ENCODE measurements around the gene NIPAL3.

DNA sequence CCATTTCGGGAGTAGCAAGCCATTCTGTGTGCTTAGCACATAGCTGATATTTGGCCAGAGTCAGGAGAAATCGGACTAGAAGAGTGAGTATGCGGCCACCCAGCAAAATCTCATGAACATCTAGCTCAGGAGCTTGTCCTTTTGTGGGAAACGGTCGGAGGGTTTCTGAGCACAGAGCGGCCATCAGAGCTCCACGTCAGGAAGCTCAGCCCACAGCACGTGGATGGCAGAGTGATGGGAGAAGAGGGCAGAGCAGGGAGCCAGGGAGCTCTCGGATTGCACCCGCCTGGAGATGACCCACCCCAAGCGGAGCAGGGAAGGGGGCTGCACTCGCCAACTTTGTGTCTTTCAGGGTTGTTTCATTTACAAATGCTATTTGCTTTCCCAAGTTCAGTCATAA, 100.9 kb downstream of the NIPAL3 start:
- TF ChIP-seq CTCF (IDR thresholded peaks at IDR 0.05) (no peak), POLR2A (IDR thresholded peaks at IDR 0.05) (no peak)

Measured in gastroesophageal sphincter (tissue), 3 donors.